HCT116 (cell line): ENCODE measurements around the gene NET1.

ENCODE experiments used
- EZH2 ChIP-seq: fragments of 200-600 bp; sonication (generic); IDR thresholded peaks from 2 replicates; pipeline ENCODE4 v1.6.1; 2017; ENCODE audit warnings: antibody characterized with exemption, mixed run types
- POLR2A ChIP-seq: IDR thresholded peaks from 2 replicates; pipeline ENCODE4 v1.7.0; 2011; ENCODE audit warnings: borderline replicate concordance; ENCODE audit not compliant: insufficient read depth, insufficient read length; ENCODE audit errors: extremely low read depth
- POLR2AphosphoS5 ChIP-seq: IDR thresholded peaks from 2 replicates; pipeline ENCODE4 v1.6.1; 2011; ENCODE audit warnings: mild to moderate bottlenecking, low read depth, low read length, moderate library complexity
- RAD21 ChIP-seq: IDR thresholded peaks from 2 replicates; pipeline ENCODE4 v1.6.1; 2012; ENCODE audit warnings: low read depth, mild to moderate bottlenecking
- TCF7L2 ChIP-seq: IDR thresholded peaks from 2 replicates; pipeline ENCODE4 v1.7.0; 2011; ENCODE audit warnings: borderline replicate concordance, inconsistent platforms; ENCODE audit not compliant: insufficient read depth, insufficient read length; ENCODE audit errors: extremely low read depth
- TF ChIP-seq, protein P1 (sequence below), 3 experiments: fragments of 200-600 bp in 1 of 3; sonication (generic) in 1 of 3; IDR thresholded peaks in 2 of 3; conservative IDR thresholded peaks in 1 of 3; 2 replicates each; pipeline ENCODE4 v1.5.1; 2012 to 2017; ENCODE audit warnings: low read depth in 2 of 3, low read length in 2 of 3, antibody characterized with exemption in 1 of 3, borderline replicate concordance in 1 of 3, control low read depth in 1 of 3, mild to moderate bottlenecking in 1 of 3, mixed read lengths in 1 of 3, mixed run types in 1 of 3, moderate library complexity in 1 of 3; ENCODE audit not compliant: insufficient read depth in 1 of 3
- TF ChIP-seq, protein P2 (sequence below): IDR thresholded peaks from 2 replicates; pipeline ENCODE4 v1.6.1; 2012

DNA sequence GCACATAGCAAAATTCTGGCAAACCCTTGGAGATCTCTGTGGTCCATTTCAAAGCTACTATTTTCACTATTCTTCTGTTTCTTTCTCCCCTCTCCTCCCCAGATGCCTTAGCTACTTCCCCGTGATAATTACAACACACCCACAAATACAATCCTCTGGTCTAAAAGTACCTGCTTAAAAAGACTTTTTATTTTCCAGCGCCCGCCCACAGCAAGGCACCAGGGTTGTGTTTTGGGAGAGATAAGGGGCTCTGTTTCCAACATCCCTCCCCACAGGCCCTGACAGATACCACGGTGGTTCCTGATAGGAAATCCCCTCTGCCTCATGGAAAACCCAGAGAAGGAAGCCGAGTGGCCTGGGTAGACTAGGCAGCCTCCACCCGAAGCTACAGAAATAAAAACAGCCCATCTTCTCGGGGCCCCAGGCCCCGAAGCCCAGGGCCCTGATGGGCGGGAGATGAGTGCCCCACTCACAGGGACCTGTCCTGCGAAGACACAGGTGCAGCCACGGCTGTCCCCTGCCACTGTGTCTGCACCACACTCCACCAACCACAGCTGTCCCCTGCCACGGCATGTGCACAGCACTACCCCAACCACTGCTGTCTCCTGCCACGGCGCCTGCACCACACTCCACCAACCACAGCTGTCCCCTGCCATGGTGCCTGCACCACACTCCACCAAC, 67.3 kb downstream of the NET1 start:
- TF ChIP-seq, protein P1, sequence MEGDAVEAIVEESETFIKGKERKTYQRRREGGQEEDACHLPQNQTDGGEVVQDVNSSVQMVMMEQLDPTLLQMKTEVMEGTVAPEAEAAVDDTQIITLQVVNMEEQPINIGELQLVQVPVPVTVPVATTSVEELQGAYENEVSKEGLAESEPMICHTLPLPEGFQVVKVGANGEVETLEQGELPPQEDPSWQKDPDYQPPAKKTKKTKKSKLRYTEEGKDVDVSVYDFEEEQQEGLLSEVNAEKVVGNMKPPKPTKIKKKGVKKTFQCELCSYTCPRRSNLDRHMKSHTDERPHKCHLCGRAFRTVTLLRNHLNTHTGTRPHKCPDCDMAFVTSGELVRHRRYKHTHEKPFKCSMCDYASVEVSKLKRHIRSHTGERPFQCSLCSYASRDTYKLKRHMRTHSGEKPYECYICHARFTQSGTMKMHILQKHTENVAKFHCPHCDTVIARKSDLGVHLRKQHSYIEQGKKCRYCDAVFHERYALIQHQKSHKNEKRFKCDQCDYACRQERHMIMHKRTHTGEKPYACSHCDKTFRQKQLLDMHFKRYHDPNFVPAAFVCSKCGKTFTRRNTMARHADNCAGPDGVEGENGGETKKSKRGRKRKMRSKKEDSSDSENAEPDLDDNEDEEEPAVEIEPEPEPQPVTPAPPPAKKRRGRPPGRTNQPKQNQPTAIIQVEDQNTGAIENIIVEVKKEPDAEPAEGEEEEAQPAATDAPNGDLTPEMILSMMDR (IDR thresholded peaks at IDR 0.05 in 2 of 3, conservative IDR thresholded peaks at IDR 0.05 in 1 of 3; ENCODE audit: borderline replicate concordance in 1 of 3, insufficient read depth in 1 of 3, low read depth in 2 of 3, low read length in 2 of 3) = no peak
- TF ChIP-seq POLR2A (no peak), POLR2AphosphoS5 (no peak), EZH2 (no peak), RAD21 (no peak), TCF7L2 (no peak)
- TF ChIP-seq, protein P2, sequence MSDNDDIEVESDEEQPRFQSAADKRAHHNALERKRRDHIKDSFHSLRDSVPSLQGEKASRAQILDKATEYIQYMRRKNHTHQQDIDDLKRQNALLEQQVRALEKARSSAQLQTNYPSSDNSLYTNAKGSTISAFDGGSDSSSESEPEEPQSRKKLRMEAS = no peak
